Activated naive CD4-positive, alpha-beta T cell treated with anti-CD3 and anti-CD28 coated beads, Interleukin-2, amount 10 ng/mL, durations not matched to agents 7 days and 5 days (primary cell): ENCODE measurements around the gene CEP72.
A peak's percentile ranks its signal among the peaks of the same experiment; 100 is the strongest.
"Not testable (repeated sequence)": the region's sequence is repeated elsewhere in the genome, so short reads cannot be mapped to it uniquely, and the experiment has no call there.

Experiments
- CTCF ChIA-PET: fragments of 350-600 bp; sonication (Branson Sonifier 250); formaldehyde crosslinking; loops from one replicate; lab custom pipeline; 2021; ENCODE audit warnings: antibody characterized with exemption; lab: Charles Lee
- DNase-seq: peaks from one replicate; pipeline ENCODE4 v3.0.0-alpha.2; 2020
- H3K27ac Mint-ChIP-seq: one replicate; pipeline ENCODE4 v1.8.0; 2021; ENCODE audit warnings: mild to moderate bottlenecking, moderate library complexity, mixed read lengths
- H3K27me3 Mint-ChIP-seq: one replicate; pipeline ENCODE4 v1.8.0; 2021; ENCODE audit warnings: mild to moderate bottlenecking, mixed read lengths
- H3K36me3 Mint-ChIP-seq: one replicate; pipeline ENCODE4 v1.8.0; 2021; ENCODE audit warnings: mixed read lengths
- H3K4me1 Mint-ChIP-seq: one replicate; pipeline ENCODE4 v1.8.0; 2021; ENCODE audit warnings: mixed read lengths
- H3K4me3 Mint-ChIP-seq: one replicate; pipeline ENCODE4 v1.8.0; 2021; ENCODE audit warnings: mild to moderate bottlenecking, moderate library complexity, mixed read lengths
- H3K9me3 Mint-ChIP-seq: one replicate; pipeline ENCODE4 v1.8.0; 2021; ENCODE audit warnings: mixed read lengths

CEP72 gene

DNA sequence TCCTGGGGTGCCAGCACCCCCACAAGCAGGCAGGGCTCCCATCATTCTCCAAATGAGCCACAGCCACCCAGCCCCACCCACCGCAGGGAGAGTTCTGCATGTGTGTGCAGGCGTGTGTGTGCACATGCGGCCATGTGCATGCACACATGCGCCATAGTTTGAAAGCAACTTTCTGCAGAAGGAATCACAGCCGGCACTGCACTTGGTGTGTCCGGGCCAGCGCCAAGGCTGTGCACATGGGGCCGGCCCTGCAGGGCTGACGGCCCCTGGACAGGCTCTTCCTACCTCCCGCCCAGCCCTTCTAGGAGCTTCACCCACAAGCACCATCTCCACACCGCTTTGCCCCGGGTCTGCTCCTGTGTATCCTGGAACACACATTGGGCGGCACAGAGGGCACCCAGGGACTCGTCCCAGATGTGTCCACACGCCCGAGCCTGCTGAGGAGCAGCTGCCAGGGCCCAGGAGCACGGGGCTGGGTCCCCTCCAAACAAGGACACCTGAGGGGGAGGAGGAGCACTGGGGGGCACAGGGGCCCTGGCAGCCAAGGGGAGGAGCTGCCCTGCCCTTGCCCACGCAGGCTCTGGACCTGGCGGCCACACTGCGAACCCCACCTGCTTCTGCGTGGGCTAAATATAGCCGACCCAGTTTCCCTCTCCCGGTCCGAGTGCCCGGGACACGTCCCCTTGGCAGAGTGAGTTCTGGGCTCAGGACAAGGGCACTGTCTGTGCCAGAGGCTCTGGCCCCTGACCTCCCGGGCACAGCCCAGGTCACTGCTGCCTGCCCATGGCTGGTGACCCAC is 61.9 kb downstream of the CEP72 start:
- H3K27me3 Mint-ChIP-seq: peaks cover 33% of the 10 kb centered on the region
- H3K36me3 Mint-ChIP-seq: no peaks in the 10 kb centered on the region
- H3K4me1 Mint-ChIP-seq: peaks cover 4% of the 10 kb centered on the region
- H3K27ac Mint-ChIP-seq: no peak overlapping the region
- H3K4me3 Mint-ChIP-seq: no peak overlapping the region
- peak; percentile 16 for DNase-seq
- no peaks in the 10 kb centered on the region for H3K9me3 Mint-ChIP-seq
- CTCF ChIA-PET: no interaction called here

DNA sequence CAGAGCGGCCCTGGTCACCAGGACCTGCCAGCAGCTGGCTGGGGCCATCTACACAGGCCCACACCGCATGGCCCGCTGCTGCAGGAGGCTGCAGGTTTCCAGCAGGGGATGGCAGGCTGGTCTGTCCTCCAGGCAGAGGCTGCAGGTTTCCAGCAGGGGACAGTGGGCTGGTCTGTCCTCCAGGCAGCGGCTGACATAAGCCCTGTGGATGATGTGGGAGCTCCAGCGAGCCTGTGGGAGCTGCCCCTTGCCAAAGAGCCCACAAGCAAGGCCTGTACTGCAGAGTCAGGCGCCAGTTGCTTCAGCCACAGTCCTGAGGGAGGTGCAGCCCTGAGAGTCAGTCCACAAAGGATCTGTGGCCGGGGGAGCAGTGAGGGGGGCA is 62.5 kb downstream of the CEP72 start:
- DNase-seq: no peak
- CTCF ChIA-PET: no interaction called here
- no peak overlapping the region for H3K27ac Mint-ChIP-seq
- no peak overlapping the region for H3K4me3 Mint-ChIP-seq
- no peaks in the 10 kb centered on the region for H3K9me3 Mint-ChIP-seq
- peaks cover 33% of the 10 kb centered on the region for H3K27me3 Mint-ChIP-seq
- no peaks in the 10 kb centered on the region for H3K36me3 Mint-ChIP-seq
- H3K4me1 Mint-ChIP-seq: peaks cover 4% of the 10 kb centered on the region

DNA sequence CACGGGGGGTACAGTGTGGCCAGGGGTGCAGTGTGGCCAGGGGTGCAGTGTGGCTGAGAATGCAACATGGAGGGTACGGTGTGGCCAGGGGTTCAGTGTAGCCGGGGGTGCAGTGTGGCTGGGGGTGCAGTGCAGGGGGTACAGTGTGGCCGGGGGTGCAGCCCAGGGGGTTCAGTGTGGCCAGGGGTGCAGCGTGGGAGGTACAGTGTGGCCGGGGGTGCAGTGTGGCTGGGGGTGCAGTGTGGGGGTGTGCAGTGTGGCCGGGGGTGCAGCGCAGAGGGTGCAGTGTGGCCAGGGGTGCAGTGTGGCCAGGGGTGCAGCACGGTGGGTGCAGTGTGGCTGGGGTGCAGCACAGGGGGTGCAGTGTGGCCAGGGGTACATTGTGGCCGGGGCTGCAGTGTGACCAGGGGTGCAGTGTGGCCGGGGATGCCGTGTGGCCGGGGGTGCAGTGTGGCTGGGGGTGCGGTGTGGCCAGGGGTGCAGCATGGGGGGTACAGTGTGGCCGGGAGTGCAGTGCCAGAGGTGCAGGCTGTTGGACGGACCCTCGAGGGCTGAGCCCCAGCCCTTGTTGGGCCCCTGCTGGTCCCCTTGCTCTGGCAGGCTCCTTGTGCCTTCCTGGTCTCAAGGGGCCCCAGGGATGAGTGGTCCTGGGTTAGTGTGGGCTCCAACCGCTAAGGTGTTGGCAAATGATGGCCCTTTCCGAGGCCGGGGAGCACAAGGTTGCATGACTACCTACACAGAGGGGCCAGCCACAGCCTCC is 63.2 kb downstream of the CEP72 start:
- CTCF ChIA-PET: no interaction called here
- Mint-ChIP-seq H3K4me1 (peaks cover 4% of the 10 kb centered on the region), H3K9me3 (no peaks in the 10 kb centered on the region), H3K27ac (no peak overlapping the region), H3K36me3 (no peaks in the 10 kb centered on the region), H3K4me3 (no peak overlapping the region), H3K27me3 (peaks cover 33% of the 10 kb centered on the region)
- DNase-seq: no peak

DNA sequence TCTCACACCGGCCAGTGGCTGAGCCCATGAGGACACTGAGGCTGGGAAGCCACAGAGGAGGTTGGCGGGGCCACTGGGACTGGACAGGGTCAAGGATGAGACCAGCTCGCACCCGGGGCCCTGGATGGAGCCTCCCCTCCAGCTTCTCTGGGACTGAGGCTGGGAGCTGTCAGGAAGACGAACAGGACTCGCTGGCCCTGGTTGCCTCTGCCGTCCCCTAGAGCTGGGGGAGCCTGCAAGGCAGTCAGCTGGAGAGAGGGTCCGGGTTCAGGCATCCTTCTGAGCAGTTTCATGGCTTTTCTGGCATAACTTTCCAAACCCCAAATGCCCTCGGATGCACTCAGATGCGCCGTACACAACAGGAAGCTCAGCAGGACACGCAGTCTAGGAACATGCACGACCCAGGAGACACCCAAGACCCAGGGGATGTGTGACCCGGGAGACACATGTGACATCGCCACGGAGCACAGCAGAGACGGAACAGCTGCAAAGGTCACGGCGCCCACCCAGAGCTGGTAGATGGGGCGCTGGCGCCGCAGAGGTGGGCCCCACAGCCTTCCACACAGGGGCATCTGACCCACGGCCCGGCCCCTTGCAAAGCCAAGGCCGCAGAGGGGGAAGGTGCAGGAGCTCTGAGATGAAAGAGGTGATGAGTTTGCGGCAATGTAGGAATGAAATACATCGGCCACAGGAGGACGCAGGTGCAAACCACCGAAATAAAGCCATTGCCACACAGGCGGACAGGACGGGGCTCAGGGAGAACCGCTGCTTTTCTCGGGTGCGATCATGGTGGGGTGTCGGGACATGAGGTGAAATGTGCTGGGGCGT is 63.9 kb downstream of the CEP72 start:
- H3K36me3 Mint-ChIP-seq: no peaks in the 10 kb centered on the region

DNA sequence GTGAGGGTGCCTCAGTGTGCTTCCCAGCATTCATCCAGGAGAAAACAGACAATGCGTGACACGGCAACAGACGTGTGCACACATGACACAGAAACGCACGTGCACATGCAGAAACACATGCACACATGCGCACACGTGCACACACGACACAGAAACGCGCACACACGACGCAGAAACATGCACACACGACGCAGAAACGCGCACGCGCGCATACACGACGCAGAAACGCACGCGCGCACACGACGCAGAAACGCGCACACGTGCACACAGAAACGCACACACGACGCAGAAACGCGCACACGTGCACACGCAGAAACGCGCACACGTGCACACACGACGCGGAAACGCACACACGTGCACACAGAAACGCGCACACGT is 64.5 kb downstream of the CEP72 start:
- CTCF ChIA-PET: no interaction called here
- Mint-ChIP-seq H3K4me1 (peaks cover 4% of the 10 kb centered on the region), H3K36me3 (no peaks in the 10 kb centered on the region), H3K9me3 (no peaks in the 10 kb centered on the region), H3K27me3 (peaks cover 29% of the 10 kb centered on the region), H3K4me3 (no peak overlapping the region), H3K27ac (no peak overlapping the region)
- DNase-seq: no peak

More for the DNA sequence above, 63.9 kb downstream of the CEP72 start:
- DNase-seq: peak; percentile 16
- no peak overlapping the region for H3K27ac Mint-ChIP-seq
- CTCF ChIA-PET: no interaction called here
- peaks cover 33% of the 10 kb centered on the region for H3K27me3 Mint-ChIP-seq
- peaks cover 4% of the 10 kb centered on the region for H3K4me1 Mint-ChIP-seq
- no peaks in the 10 kb centered on the region for H3K9me3 Mint-ChIP-seq
- H3K4me3 Mint-ChIP-seq: no peak overlapping the region

DNA sequence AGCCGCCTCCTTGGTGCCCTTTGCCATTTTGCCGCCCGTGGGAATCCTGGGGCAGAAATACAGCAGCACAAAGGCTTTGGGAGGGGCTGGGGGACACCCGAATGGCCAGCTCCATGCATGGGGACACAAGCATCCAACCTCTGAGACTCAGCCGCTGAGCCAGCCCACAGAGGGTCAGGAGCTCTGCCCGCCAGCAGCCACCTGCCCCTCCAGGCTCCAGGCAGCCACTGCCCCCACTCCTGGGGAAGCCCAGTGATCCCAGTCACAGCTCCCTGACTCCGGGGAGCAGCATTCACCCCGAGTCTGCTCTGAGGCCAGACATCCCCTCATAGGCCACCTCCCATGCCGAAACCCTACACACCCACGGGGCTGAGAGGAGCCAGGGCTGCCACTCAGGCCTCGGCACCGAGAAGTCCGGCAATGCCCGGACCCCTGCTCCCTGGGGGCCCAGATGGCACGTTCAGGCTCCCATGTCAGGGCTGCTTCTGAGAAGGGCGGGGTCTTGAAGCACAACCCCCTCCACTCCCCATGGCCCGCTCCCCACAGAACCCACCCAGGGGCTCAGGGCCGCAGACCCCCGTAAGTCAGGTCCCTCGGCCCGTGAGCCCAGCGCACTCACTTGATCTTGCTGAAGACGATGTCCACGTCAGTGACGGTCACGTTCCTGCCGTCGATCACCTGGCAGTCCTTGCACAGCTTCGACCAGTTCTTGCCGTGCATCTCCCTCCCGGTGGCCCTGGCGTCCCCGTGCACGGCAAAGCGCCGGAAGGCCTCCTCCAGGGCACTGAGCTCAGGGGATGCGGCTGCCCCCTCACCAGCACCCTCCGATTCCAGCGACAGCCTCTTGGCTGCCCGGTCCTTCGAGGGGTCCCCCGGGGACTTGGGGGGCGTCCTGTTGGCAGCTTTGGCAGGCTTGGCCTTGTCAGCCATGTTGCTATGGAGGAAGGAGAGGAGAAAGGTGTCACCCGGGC is 65.3 kb downstream of the CEP72 start:
- Mint-ChIP-seq H3K9me3 (no peaks in the 10 kb centered on the region), H3K4me3 (no peak overlapping the region), H3K27ac (no peak overlapping the region), H3K4me1 (peaks cover 4% of the 10 kb centered on the region), H3K36me3 (no peaks in the 10 kb centered on the region), H3K27me3 (peaks cover 22% of the 10 kb centered on the region)
- DNase-seq: no peak
- CTCF ChIA-PET: no interaction called here

DNA sequence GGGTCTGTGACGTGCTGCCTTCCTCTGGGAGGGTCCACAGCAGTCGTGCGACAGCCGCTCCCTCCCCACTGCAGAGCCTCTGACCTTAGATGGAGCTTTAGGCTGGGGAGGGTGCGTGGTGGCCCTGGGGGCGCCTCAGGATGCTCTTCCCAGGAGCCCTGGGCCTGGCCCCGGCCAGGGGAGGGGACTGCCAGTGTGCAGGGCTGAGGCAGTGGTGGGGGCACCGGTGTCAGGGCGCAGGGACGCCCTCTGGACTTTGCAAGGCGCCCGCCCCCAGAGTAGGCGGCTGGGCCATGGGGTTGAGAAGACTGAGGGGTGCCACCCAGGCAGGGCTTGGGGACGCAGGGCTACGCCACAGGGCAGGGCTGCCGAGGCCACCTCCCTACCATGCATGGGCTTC is 66.4 kb downstream of the CEP72 start:
- H3K36me3 Mint-ChIP-seq, DNase-seq, H3K27ac Mint-ChIP-seq, H3K9me3 Mint-ChIP-seq, H3K4me1 Mint-ChIP-seq, CTCF ChIA-PET, H3K4me3 Mint-ChIP-seq: not testable (repeated sequence)
- H3K27me3 Mint-ChIP-seq: peaks cover 11% of the 10 kb centered on the region

DNA sequence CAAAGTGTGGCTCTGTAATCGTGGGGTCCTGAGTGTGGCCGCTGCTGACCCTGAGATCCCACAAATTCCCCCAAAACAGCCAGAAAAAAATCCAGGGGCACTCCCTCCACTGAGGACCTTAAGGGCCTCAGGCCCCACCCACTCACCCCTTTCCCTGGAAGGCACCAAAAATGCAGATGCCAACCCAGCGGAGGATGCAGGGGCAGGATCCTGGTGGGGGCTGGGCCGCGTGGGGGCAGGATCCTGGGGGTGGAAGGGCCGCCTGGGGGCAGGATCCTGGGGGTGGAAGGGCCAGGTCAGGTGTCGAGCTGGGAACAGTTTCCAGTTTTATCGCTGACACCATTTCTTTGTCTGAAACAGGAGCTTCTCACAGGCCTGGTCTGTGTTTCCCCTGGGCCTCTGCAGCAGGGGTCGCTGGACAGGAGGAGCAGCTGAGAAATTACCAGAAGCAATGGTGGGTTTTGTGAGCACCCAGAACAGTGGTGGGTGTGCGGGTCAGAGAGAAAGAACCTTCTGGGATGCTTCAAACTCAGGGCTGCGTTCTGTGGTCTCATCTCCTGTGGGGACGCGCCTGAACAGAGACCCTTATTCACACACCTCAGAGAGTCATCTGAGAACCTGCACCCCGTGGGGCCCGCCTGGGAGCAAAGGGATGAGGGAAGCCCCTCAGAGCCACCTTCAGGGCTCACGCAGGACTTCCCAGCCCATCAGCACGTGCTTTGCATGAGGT is 67.2 kb downstream of the CEP72 start:
- H3K9me3 Mint-ChIP-seq, H3K27ac Mint-ChIP-seq, H3K27me3 Mint-ChIP-seq, H3K36me3 Mint-ChIP-seq, CTCF ChIA-PET, H3K4me3 Mint-ChIP-seq, H3K4me1 Mint-ChIP-seq: not testable (repeated sequence)
- peak; percentile 17 for DNase-seq

DNA sequence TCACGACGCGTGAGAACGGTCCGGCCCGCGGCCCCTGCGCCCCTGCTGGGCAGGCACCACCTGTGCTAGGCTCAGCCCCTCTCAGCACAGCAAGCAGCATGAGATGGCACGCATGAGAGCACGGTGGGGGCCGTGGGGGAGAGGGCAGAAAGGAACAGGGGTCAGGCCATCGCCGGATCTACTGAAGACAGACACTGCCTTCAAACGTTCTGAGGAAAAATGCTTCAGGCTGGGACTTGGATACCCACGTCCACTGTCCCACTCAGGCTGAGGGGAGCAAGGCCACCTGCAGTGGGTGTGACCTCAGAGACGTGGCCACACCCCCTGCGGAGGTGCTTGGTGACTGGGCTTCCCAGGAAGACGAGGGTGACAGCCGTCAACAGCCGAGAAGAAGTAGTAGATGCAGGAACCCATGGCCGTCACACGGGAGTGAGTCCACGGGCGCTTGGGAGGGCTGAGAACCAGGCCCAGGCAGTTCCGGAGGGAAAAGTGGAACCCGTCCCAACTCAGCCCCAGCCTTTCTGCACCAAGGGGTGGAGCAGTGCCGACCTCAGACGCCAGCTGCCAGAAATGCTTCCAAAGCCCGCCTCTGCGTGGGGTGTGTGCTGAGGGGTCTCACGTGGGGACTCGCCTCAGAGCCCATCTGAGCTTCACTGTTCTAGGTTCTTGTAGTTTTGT is 68.1 kb downstream of the CEP72 start:
- H3K4me1 Mint-ChIP-seq, CTCF ChIA-PET, H3K27ac Mint-ChIP-seq, DNase-seq, H3K36me3 Mint-ChIP-seq, H3K27me3 Mint-ChIP-seq, H3K4me3 Mint-ChIP-seq, H3K9me3 Mint-ChIP-seq: not testable (repeated sequence)

DNA sequence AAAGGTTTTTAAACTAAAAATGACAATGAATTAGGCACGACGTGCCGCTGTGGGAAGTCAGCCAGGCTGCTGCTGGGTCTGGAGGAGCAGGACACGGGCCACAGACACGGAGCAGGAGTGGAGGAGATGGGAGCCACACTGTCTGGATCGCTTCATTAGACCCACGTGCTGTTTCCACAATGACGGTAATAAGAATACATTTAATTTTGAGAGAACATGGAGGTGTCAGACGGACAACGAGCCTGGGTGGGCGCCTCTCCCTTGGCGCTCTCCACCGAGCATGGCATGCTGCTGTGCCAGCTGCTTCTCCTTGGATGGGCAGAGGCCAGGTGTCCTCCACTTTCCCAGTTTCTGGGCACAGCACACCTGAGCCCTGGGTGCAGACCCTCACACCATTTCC is 68.7 kb downstream of the CEP72 start:
- H3K36me3 Mint-ChIP-seq, H3K4me1 Mint-ChIP-seq, H3K27ac Mint-ChIP-seq, H3K4me3 Mint-ChIP-seq, H3K9me3 Mint-ChIP-seq, H3K27me3 Mint-ChIP-seq, DNase-seq, CTCF ChIA-PET: not testable (repeated sequence)

DNA sequence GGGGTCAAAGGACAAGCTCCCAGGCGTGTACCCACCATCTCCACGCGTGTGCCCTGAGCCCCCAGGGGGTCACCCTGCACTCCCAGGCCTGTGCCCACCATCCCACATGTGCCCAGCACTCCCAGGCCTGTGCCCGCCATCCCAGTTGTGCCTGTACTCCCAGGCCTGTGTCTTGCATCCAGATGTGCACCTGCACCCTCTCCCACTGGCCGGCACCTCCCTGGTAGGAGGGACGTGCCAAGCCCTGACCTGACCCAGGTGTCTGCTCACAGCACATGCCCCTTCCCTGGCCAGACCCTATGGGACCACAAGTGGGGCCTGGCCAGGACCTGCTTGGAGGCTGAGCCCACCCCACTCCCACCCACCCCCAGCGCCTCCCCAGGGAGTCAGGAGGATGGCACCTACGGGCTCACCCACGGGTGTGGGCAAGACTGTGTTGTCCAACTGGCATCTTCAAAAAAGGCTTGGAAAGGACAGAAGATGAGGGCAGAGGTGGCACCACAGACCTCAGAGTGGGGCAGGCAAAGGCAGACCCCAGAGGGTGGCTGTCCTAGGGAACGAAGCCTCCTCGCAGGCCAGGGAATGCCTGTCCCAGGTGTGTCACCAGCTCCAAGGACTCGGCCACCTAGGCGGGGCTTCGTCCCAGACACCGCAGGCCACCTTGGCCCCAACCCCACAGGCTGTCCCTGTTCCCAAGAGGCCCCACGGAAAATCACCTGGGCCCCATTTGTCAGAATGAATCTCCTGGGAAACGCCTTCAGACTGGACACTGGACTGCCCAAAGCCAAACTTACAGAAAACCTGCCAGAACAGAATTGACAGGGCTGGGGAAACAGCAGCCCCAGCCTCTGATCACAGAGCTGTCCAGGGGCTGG is 69.4 kb downstream of the CEP72 start:
- H3K9me3 Mint-ChIP-seq, H3K4me1 Mint-ChIP-seq, DNase-seq, H3K27ac Mint-ChIP-seq, H3K4me3 Mint-ChIP-seq, CTCF ChIA-PET, H3K36me3 Mint-ChIP-seq, H3K27me3 Mint-ChIP-seq: not testable (repeated sequence)

DNA sequence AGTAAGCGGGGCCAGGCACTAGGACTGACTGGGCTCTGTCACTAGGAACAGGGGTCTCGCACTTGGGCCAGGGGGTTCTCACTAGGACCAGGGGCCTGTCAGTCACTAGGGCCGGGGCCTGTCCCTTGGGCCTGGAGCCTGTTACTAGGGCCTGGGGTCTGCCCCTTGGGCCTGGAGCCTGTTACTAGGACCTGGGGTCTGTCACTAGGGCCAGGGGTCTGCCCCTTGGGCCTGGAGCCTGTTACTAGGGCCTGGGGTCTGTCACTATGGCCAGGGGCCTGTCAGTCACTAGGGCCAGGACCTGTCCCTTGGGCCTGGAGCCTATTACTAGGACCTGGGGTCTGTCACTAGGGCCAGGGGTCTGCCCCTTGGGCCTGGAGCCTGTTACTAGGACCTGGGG is 70.1 kb downstream of the CEP72 start:
- H3K36me3 Mint-ChIP-seq, DNase-seq, H3K27me3 Mint-ChIP-seq, CTCF ChIA-PET, H3K9me3 Mint-ChIP-seq, H3K4me1 Mint-ChIP-seq, H3K4me3 Mint-ChIP-seq, H3K27ac Mint-ChIP-seq: not testable (repeated sequence)
